DOHH2 (cell line): ENCODE measurements around the gene PPP2R2C.

Experiments
- H3F3A ChIP-seq: fragments of 200-600 bp; sonication (generic), shearing (Covaris generic); 2 replicates; pipeline ENCODE4 v1.6.0; 2016; ENCODE audit warnings: antibody characterized with exemption, mild to moderate bottlenecking; ENCODE audit not compliant: control insufficient read depth, insufficient read depth
- H3K27ac ChIP-seq: fragments of 200-600 bp; sonication (generic); 2 replicates; pipeline ENCODE4 v1.5.1; 2014; ENCODE audit warnings: low read depth, mild to moderate bottlenecking, low read length, moderate library complexity
- H3K27me3 ChIP-seq: fragments of 200-600 bp; sonication (generic); 2 replicates; pipeline ENCODE4 v1.6.1; 2014; ENCODE audit warnings: mild to moderate bottlenecking, low read length, mixed read lengths; ENCODE audit not compliant: control insufficient read depth
- H3K36me3 ChIP-seq: fragments of 200-600 bp; sonication (generic); 2 replicates; pipeline ENCODE4 v1.6.1; 2014; ENCODE audit warnings: mild to moderate bottlenecking, low read length, moderate library complexity, mixed read lengths; ENCODE audit not compliant: control insufficient read depth
- H3K4me1 ChIP-seq: fragments of 200-600 bp; sonication (generic); 2 replicates; pipeline ENCODE4 v1.6.1; 2014; ENCODE audit warnings: mild to moderate bottlenecking, low read length, mixed read lengths; ENCODE audit not compliant: control insufficient read depth
- H3K4me2 ChIP-seq: fragments of 200-600 bp; sonication (generic); 2 replicates; pipeline ENCODE4 v1.6.0; 2014; ENCODE audit warnings: mild to moderate bottlenecking, low read length, moderate library complexity
- H3K4me3 ChIP-seq: fragments of 200-600 bp; sonication (generic); 2 replicates; pipeline ENCODE4 v1.5.1; 2014; ENCODE audit warnings: mild to moderate bottlenecking, low read length, mixed read lengths
- H3K79me2 ChIP-seq: fragments of 200-600 bp; sonication (generic); 2 replicates; pipeline ENCODE4 v1.6.1; 2014; ENCODE audit warnings: mild to moderate bottlenecking, low read length, mixed read lengths; ENCODE audit not compliant: control insufficient read depth
- H3K9me2 ChIP-seq: fragments of 200-600 bp; sonication (generic); replicated peaks from 2 replicates; pipeline ENCODE4 v1.6.1; 2014; ENCODE audit warnings: mild to moderate bottlenecking, low read length, mixed read lengths; ENCODE audit not compliant: control insufficient read depth
- H3K9me3 ChIP-seq: fragments of 200-600 bp; sonication (generic); 2 replicates; pipeline ENCODE4 v1.6.1; 2014; ENCODE audit warnings: antibody characterized with exemption, low read length, mixed read lengths; ENCODE audit not compliant: control insufficient read depth, insufficient read depth
- H4K20me1 ChIP-seq: fragments of 200-600 bp; sonication (generic); 2 replicates; pipeline ENCODE4 v1.6.0; 2014; ENCODE audit warnings: low read depth, mild to moderate bottlenecking, antibody characterized with exemption, low read length, moderate library complexity; ENCODE audit not compliant: control insufficient read depth, insufficient read depth
- CTCF ChIP-seq: fragments of 200-600 bp; sonication (generic); IDR thresholded peaks from one replicate; pipeline ENCODE4 v1.5.1; 2014; ENCODE audit warnings: antibody characterized with exemption, mild to moderate bottlenecking, low read depth, low read length; ENCODE audit not compliant: poor library complexity, severe bottlenecking
- EZH2phosphoT487 ChIP-seq: fragments of 200-600 bp; sonication (generic); IDR thresholded peaks from 2 replicates; pipeline ENCODE4 v1.6.1; 2017; ENCODE audit warnings: borderline replicate concordance, mild to moderate bottlenecking, antibody characterized with exemption, low read length, moderate library complexity, mixed read lengths

Gene PPP2R2C

DNA sequence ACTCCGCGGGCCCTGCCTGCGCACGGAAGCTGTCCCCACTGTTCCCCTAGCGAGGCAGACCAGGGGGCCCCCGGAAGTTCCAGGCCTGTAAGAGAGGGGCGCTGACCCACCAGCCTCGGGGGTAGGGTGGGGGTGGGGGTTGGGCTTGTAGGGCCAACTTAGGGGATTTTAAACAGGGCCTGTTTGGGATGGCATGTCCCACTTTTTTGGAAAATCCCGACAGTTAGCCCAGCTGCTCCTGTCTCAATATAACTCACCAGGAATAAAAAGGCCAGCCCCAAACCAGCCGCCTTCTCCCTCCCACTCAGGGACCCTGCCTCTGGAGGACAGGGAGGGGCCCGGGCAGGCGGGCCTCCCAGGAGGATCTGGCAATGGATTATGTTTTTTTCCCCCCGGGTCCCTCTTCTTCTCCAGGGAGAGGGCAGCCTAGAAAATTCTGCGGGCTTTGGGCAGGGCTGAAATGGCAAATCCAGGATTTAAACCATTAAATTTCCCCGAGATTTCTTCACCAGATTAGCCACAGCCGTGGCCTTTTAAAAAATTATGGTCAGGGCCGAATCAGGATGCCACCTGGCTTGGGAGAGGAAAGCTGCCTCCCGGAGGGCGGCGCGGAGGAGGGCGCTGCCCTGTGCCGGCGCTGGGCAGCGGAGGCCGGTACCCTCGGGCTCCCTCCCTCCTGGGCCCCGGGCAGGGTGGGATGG, 957 bp downstream of the PPP2R2C start:
- TF ChIP-seq CTCF = no peak
- TF ChIP-seq EZH2phosphoT487 = no peak
- H3F3A ChIP-seq = no peaks in the 10 kb centered on the region
- H3K79me2 ChIP-seq = no peaks in the 10 kb centered on the region
- H3K4me2 ChIP-seq = no peak overlapping the region
- no peak overlapping the region for H3K4me3 ChIP-seq
- H4K20me1 ChIP-seq = no peaks in the 10 kb centered on the region
- peaks cover 12% of the 10 kb centered on the region for H3K27me3 ChIP-seq
- H3K9me2 ChIP-seq = no peaks in the 10 kb centered on the region
- no peaks in the 10 kb centered on the region for H3K36me3 ChIP-seq
- H3K4me1 ChIP-seq = no peaks in the 10 kb centered on the region
- H3K27ac ChIP-seq = no peak overlapping the region
- no peaks in the 10 kb centered on the region for H3K9me3 ChIP-seq

DNA sequence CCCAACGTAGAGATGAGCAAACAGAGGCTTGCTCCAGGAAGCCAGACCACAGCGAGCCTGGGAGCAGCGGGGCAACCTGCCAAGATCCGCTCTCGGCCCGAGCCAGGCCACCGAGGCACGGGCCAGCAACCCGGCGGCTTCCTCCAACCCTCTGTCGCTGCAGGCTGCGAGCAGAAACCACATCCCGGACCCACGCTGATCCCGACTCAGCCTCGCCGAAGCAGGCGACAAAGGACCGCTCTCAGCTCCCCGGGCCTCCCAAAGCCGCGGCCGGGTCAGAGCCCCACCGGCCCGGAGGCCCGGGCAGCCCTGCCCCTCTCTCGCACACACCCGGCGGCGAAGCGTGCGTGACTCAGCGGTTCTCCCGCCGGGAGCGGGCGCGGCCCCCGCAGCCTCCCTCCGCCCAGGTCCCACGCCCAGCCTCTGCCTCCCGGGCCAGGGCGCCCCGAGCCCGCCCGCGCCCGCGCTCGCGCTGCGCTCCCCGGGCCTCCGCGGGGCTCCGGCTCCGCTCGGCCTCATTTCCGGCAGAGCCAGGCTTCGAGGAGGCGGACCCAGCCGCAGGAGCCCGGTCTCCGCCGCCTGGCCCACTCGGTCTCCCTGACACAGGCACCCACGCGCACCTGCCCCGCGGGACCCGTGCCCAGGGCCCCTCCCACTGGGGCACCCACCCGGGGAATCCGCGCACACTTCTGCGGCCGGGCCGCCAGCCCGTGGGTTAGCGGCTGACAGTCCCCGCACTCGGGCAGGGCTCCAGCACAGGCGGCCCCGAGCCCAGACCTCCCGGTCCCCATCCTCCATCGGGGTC, 1.7 kb downstream of the PPP2R2C start:
- Histone ChIP-seq H3K36me3 (no peaks in the 10 kb centered on the region), H3K27ac (no peak overlapping the region), H3K9me2 (no peaks in the 10 kb centered on the region), H3F3A (no peaks in the 10 kb centered on the region), H3K4me1 (no peaks in the 10 kb centered on the region), H3K4me2 (no peak overlapping the region), H3K79me2 (no peaks in the 10 kb centered on the region), H3K27me3 (peaks cover 12% of the 10 kb centered on the region), H3K9me3 (no peaks in the 10 kb centered on the region), H4K20me1 (no peaks in the 10 kb centered on the region), H3K4me3 (no peak overlapping the region)
- TF ChIP-seq CTCF = no peak
- no peak for TF ChIP-seq EZH2phosphoT487

- no peak overlapping the region for H3K4me2 ChIP-seq
- no peak overlapping the region for H3K27ac ChIP-seq
- H3K9me2 ChIP-seq = no peaks in the 10 kb centered on the region
- H3K4me3 ChIP-seq = no peak overlapping the region
- no peaks in the 10 kb centered on the region for H4K20me1 ChIP-seq
- H3F3A ChIP-seq = no peaks in the 10 kb centered on the region
- H3K27me3 ChIP-seq = peaks cover 12% of the 10 kb centered on the region
- H3K36me3 ChIP-seq = no peaks in the 10 kb centered on the region
- H3K79me2 ChIP-seq = no peaks in the 10 kb centered on the region
- no peaks in the 10 kb centered on the region for H3K9me3 ChIP-seq
- TF ChIP-seq CTCF (no peak), EZH2phosphoT487 (no peak)
- no peaks in the 10 kb centered on the region for H3K4me1 ChIP-seq
Observed at GRCh38 chr4:6469898-6470501, 2.4 kb downstream of the PPP2R2C start.
